Body of pancreas (tissue), 4 donors: ENCODE data around the gene IZUMO1R. TPM values are rescaled to one million over a fixed set of nuclear protein-coding genes. Genes with fewer than 3 reads are reported as not detected.

Experiments used
- ATAC-seq: fragments of 150-250 bp; one replicate; pipeline ENCODE4 v1.9.1; 2016
- DNase-seq, 4 donors: peaks; one replicate each; pipeline ENCODE4 v3.0.0-alpha.2; 2019
- H3K27ac ChIP-seq, 4 donors: fragments of 200-600 bp; sonication (generic); 1 replicate in 3 of 4; 2 replicates in 1 of 4; pipeline versions ENCODE4 v1.5.1 to v1.6.1; 2016 to 2019; ENCODE audit warnings: mild to moderate bottlenecking in 1 of 4, mixed read lengths in 1 of 4, moderate library complexity in 1 of 4
- H3K27me3 ChIP-seq, 2 donors: fragments of 200-600 bp; sonication (generic); one replicate each; pipeline ENCODE4 v1.6.0; 2016; ENCODE audit warnings: mild to moderate bottlenecking in 1 of 2
- H3K36me3 ChIP-seq, 2 donors: fragments of 200-600 bp; sonication (generic); replicated peaks in 1 of 2; 2 replicates each; pipeline ENCODE4 v1.5.1; 2016; ENCODE audit warnings: low read depth in 2 of 2; ENCODE audit not compliant: insufficient read depth in 1 of 2
- H3K4me1 ChIP-seq: fragments of 200-600 bp; sonication (generic); one replicate; pipeline ENCODE4 v1.6.0; 2016
- H3K4me3 ChIP-seq, 2 donors: fragments of 200-600 bp; sonication (generic); 1 replicate in 1 of 2; 2 replicates in 1 of 2; pipeline ENCODE4 v1.5.1; 2016 to 2019
- H3K9me3 ChIP-seq, 3 donors: fragments of 200-600 bp; sonication (generic); 1 replicate in 2 of 3; 2 replicates in 1 of 3; pipeline ENCODE4 v1.5.1; 2016
- POLR2A ChIP-seq, 3 donors: fragments of 450-650 bp; IDR thresholded peaks; one replicate each; pipeline ENCODE4 v1.6.1; 2016; ENCODE audit warnings: antibody characterized with exemption in 3 of 3, mild to moderate bottlenecking in 2 of 3
- WGBS, 2 donors: methylation state at CpG; one replicate each; pipeline ENCODE4 v1.1.5; 2017; 5-methylcytosine and 5-hydroxymethylcytosine counted together
- intact Hi-C: fragments of 100-400 bp; cut with DNase I; formaldehyde crosslinking; loops from one replicate; pipeline ENCODE4 v1.15.1; 2023
- total RNA-seq, 2 donors: library from RNA; depleted of rRNA; stranded (reverse); fragments of >200 nt; gene quantifications; one replicate each; pipeline ENCODE4 v1.1.0, GENCODE V29; 2016
- TF ChIP-seq, protein P1 (sequence below), 7 experiments: fragments of 450-650 bp in 4 of 7; fragments of 200-600 bp in 3 of 7; sonication (generic) in 3 of 7; IDR thresholded peaks; one replicate each; pipeline ENCODE4 v1.5.1; 2016 to 2019; ENCODE audit warnings: antibody characterized with exemption in 7 of 7

Gene IZUMO1R
- total RNA-seq, 2 donors from 2014 or later: not detected

DNA sequence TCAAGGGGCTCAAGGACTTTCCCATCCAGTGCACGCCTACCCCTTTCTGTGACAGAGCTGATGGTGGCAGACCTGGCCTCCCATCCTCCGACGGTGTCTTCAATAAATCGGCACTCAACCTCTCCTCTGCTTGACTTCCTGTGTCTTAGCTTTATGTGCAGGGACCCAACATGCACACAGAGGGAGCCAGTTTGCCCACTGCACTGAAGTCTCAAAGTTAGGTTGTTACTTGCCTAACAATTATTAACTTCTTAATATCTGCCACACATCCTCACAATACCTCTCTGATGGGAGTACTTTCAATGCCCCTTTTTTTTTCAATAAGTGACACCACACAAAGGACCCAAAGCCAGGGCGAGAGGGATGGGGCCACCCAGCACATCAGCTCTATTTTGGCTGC is 3.6 kb downstream of the IZUMO1R start:
- intact Hi-C loops: no loop called here
- Histone ChIP-seq H3K9me3 (no peaks in the 10 kb centered on the region), H3K36me3 (no peaks in the 10 kb centered on the region), H3K27ac (no peak overlapping the region), H3K27me3 (no peaks in the 10 kb centered on the region), H3K4me3 (no peak overlapping the region), H3K4me1 (peaks cover 12% of the 10 kb centered on the region)
- TF ChIP-seq, protein P1, sequence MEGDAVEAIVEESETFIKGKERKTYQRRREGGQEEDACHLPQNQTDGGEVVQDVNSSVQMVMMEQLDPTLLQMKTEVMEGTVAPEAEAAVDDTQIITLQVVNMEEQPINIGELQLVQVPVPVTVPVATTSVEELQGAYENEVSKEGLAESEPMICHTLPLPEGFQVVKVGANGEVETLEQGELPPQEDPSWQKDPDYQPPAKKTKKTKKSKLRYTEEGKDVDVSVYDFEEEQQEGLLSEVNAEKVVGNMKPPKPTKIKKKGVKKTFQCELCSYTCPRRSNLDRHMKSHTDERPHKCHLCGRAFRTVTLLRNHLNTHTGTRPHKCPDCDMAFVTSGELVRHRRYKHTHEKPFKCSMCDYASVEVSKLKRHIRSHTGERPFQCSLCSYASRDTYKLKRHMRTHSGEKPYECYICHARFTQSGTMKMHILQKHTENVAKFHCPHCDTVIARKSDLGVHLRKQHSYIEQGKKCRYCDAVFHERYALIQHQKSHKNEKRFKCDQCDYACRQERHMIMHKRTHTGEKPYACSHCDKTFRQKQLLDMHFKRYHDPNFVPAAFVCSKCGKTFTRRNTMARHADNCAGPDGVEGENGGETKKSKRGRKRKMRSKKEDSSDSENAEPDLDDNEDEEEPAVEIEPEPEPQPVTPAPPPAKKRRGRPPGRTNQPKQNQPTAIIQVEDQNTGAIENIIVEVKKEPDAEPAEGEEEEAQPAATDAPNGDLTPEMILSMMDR (IDR thresholded peaks at IDR 0.05): no peak
- TF ChIP-seq POLR2A (IDR thresholded peaks at IDR 0.05): no peak
- WGBS, 2 donors: 82 to 83% methylated on average over 5 of the region's 5 CpGs
- DNase-seq: no peak
- ATAC-seq: no peak

DNA sequence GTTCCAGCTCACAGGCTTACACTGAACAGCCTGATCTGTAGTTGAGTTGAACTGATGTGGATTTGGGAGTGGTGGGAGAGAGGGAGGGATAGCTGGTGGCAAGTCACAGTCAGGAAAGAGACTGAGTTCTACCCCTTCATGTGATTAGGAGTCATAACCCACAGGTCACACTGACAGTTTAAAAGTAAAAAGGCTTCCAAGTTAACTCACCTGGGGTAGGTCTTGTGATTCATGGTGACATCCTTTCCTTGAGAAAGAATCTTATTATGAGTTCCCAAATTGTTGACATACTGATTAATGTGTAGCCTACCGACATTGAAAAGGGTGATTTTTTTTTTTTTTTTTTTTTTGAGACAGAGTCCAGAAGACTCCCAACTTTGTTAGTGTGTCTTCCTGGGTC is 5.4 kb downstream of the IZUMO1R start:
- no peak for DNase-seq
- no peak for TF ChIP-seq POLR2A (IDR thresholded peaks at IDR 0.05)
- TF ChIP-seq, protein P1 (IDR thresholded peaks at IDR 0.05): no peak
- 14 to 19% methylated on average over 1 of the region's 1 CpG for WGBS, 2 donors
- H3K4me1 ChIP-seq: no peaks in the 10 kb centered on the region
- no peak overlapping the region for H3K4me3 ChIP-seq
- no peaks in the 10 kb centered on the region for H3K36me3 ChIP-seq
- H3K27ac ChIP-seq: no peak overlapping the region
- H3K27me3 ChIP-seq: no peaks in the 10 kb centered on the region
- no peak for ATAC-seq
- no peaks in the 10 kb centered on the region for H3K9me3 ChIP-seq
- intact Hi-C loops: no loop called here

DNA sequence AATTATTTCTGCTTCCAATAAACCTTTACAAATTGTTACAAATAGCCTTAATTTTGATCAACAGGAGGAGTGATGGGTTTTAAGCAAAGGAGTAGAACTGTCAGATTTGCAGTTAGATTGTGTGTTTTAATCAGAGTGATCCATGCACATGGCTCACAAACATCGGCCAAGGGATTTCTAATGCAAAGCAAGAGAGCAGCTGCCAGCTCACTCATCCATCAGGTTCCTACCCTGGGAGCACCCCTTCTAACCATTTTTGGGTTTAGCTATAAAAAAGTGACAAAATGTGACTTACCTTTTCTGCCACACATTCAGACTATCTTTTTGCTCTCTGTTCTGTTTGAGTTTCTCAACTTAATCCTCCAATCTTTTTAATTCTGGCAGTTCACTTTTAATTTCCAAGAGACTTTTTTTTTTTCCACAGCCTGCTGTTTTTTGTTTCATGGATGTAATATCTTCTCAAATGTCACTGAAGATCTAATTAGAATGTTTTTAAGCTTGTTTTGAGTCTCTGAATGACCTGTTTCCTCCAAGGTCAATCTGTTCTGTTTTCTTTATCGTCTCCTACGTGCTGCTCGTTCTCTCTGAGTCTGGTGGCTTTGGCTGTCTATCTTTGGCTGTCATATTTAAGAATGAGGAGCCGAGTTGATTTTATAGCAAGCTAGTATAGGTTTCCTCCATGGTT is 6.0 kb downstream of the IZUMO1R start:
- H3K27ac ChIP-seq: no peak overlapping the region
- no peaks in the 10 kb centered on the region for H3K27me3 ChIP-seq
- TF ChIP-seq, protein P1 (IDR thresholded peaks at IDR 0.05): no peak
- ATAC-seq: no peak
- no peaks in the 10 kb centered on the region for H3K4me1 ChIP-seq
- H3K9me3 ChIP-seq: no peaks in the 10 kb centered on the region
- WGBS, 2 donors: 26 to 29% methylated on average over 5 of the region's 5 CpGs
- intact Hi-C loops: no loop called here
- no peak for DNase-seq
- no peaks in the 10 kb centered on the region for H3K36me3 ChIP-seq
- H3K4me3 ChIP-seq: no peak overlapping the region

DNA sequence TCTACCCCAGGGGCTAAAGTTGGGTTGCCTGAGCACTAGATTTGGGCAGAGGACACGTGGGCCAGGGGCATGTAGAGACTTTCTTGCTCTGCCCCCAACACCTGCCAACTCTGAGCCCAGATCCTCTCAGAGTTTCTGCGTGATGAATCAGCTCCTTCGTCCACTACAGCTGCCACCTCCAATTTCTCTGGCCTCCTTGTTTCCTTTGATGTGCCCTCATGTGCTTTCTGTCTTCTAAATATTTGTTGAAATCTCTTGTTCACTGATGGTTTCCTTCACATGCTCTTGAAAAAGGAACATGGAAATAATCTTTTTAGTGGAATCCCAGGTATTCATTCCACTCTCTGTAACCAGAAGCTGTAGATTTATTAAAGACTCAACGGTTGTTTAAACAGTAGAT is 8.0 kb downstream of the IZUMO1R start:
- Histone ChIP-seq H3K27ac (no peak overlapping the region), H3K4me1 (no peaks in the 10 kb centered on the region), H3K27me3 (no peaks in the 10 kb centered on the region), H3K4me3 (no peak overlapping the region), H3K36me3 (no peaks in the 10 kb centered on the region), H3K9me3 (no peaks in the 10 kb centered on the region)
- TF ChIP-seq, protein P1 (IDR thresholded peaks at IDR 0.05): no peak
- TF ChIP-seq POLR2A (IDR thresholded peaks at IDR 0.05): no peak
- DNase-seq: no peak
- 44 to 55% methylated on average over 4 of the region's 4 CpGs for WGBS, 2 donors
- ATAC-seq: no peak
- intact Hi-C loops: no loop called here

DNA sequence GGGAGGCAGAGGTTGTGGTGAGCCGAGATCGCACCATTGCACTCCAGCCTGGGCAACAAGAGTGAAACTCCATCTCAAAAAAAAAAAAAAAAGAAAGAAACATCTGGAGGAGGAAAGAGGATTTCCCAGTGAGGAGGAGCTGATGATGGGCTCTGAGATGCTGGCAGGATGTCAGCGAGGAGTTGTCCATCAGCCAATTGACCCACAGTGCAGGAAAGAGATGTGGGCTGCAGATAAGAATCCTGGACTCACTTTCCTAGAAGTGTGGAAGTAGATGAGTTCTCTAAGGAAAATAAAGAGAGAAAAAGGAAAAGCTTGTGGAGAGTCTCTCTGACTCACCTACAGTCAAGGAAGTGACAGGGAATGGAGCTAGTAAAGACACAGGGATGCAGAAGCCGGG is 9.7 kb downstream of the IZUMO1R start:
- H3K4me3 ChIP-seq: no peak overlapping the region
- intact Hi-C loops: no loop called here
- H3K27ac ChIP-seq: no peak overlapping the region
- H3K9me3 ChIP-seq: no peaks in the 10 kb centered on the region
- no peak for TF ChIP-seq POLR2A (IDR thresholded peaks at IDR 0.05)
- TF ChIP-seq, protein P1 (IDR thresholded peaks at IDR 0.05): no peak
- 40 to 53% methylated on average over 4 of the region's 4 CpGs for WGBS, 2 donors
- ATAC-seq: no peak
- no peaks in the 10 kb centered on the region for H3K27me3 ChIP-seq
- H3K36me3 ChIP-seq: no peaks in the 10 kb centered on the region
- DNase-seq: no peak
- no peaks in the 10 kb centered on the region for H3K4me1 ChIP-seq
